Activated CD4-positive, alpha-beta T cell treated with anti-CD3 and anti-CD28 coated beads, Interleukin-2, amount 50 U/mL, for 4 hours (primary cell): ENCODE measurements around the gene NBPF3.
"Not testable (repeated sequence)": the region's sequence is repeated elsewhere in the genome, so short reads cannot be mapped to it uniquely, and the experiment has no call there.

Experiments used
- DNase-seq, 2 experiments: peaks; one replicate each; pipeline ENCODE4 v3.0.0-alpha.2; 2020

Gene NBPF3

GRCh38 chr1:21495225-21495820 is 55.4 kb downstream of the NBPF3 start:
- DNase-seq = no peak

DNA sequence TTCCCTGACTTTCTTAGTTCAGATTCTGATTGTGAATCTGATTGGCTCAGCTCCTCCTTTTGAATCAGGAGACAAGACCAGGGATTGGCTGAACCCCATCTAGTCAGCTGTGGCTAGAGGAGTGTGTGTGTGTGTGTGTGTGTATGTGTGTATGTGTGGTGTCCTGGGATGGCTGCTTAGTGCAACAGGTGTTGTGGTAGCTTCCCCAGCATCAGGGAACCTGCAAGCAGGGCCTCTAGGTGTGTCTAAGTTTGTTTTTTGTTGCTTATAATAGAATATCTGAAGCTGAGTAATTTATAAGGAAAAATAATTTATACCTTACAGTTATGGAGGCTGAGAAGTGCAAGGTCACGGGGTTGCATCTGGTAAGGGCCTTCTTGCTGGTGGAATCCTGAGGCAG is 56.1 kb downstream of the NBPF3 start:
- no peak for DNase-seq

DNA sequence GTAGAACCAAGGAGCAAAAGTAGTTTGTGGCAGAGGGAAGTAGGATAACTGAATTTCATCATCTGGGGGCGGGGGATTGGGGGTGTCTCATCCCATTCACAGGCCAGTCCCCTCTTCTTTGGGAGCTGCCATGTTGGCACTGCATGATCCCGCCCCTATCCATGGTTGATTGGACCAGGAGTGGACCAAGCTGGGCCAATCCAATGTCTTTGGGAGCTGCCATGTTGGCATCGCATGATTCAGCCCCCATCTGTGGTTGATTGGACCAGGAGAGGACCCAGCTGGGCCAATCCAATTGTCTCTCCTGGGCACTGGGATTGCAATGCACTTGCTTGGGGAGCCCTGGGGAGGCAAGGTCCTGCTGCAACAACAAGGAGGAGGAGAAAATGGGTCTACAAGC is 56.9 kb downstream of the NBPF3 start:
- DNase-seq = no peak

DNA sequence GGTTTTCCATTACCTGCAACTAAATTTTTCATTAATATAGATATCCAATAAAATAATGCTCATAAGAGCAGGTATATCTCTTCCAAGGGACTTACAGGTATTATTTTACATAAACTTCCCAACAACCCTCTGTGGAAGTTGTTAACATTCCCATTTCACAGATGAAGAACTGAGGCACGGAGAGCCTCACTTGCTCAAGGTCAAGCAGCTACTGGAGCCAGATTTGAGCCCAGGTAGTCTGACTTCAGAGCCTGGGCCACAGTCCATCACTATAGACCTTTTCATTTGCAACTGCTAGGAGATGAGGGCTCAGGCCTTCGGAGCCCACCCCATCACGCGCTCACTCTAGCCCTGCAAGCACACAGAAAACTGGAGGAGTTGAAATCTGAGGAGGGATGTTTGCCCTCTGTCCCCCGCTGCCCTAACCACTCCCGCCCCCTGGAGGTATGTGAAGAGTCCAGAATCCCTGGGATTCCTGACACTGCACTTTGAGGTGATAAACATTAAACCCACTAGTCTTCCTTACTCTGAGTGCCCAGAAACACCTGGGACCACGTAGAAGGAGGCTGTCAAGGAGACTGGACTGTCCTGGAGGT is 57.6 kb downstream of the NBPF3 start:
- no peak for DNase-seq

DNA sequence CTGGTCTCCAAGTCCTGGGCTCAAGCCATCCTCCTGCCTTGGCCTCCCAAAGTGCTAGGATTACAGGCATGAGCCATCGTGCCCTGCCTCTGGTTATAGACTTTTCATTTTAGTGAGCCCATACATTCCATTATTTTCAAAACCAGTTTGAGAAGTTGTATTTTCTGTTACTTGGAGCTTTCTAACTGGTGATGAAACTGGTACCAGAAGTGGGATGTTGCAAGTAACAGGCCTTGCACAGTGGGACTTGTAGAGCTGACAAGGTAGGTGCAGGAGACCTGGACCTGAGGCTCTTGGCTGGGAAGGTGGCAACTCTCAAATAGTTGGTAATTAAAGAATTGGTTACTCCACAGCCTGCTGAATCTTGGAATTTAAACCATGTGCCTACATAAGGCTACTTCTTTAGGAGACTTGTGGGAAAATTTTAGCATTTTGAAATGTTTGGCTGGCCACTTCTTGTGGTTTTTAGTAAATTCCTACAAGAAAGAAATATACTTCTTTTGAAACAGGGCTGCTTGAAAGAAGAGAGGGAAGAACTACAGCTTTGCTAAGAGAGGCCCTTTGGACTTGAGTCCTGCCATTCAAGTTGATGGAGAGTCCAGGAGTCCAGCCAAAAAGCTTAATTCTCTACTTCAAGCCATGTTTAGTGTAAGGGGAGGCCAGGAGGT is 59.5 kb downstream of the NBPF3 start:
- DNase-seq = no peak

DNA sequence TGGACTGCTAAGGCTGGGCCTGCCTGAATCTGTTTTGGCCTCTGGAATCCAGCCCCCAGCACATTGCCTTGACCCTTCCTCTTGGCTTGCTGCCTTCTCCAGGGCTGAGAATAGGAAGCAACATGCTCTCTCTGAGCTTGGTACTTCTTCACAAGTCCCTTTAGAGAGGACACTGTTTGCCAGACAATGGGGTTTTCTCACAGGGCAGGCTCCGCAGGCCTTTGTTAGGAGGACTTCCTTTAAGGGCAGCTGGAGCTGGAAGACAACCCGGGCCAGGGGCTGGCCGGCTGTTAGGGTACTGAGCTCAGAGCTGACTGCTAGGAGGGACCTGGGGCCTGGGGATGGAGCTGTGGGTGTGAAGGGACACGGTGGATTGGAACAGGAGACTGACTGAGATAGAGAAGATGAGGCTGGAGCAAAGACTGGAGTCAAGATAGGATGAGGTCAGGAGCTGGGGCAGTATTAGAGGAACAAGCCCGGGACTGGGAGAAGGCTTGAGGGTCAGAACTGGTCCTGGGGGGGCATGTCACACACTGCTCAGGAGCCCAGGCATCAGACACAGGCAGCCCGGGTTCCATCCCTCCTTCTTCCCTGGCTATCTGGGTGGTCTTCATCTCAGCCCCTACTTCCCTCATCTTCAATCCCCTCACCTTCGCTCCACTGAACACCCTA is 63.9 kb downstream of the NBPF3 start:
- DNase-seq = no peak

GRCh38 chr1:21506804-21507203 is 66.9 kb downstream of the NBPF3 start:
- DNase-seq = no peak

- DNase-seq = no peak
Observed at GRCh38 chr1:21507511-21508270, 67.8 kb downstream of the NBPF3 start.

DNA sequence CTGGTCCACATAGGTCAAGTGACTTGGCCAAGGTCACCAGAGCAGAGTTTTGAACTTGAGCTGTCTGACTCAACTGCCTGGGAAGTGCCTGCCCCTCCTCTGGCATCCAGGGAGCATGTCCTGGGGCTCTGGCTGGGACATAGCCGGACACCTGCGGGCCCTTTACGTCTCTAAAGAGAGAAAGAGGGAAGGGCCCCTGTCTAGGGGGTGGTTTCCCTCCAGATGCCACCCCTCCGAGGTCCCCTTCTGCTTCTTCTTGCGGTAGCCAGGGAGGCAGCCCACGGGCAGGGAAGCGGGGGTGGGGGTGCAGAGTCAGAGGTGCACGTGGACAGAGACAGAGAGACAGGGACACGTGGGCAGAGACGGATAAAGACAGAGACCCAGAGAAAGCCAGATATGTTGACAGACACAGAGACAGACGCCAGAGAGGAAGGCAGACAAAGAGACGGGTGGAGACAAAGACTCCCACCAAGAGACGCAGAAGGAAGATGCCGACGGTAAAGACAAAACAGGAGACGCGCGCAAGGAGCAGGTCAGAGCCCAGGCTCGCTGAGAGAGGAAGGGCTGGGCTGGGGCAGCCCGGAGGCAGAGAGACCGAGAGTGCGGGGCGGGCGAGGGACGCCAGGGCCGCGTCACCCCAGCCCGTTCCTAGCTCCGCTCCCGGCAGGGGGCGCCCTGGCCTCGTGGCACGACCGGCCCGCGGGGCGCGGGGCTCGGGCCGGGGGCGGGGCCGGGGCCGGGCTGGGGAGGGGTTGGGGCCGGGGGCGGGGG is 68.8 kb downstream of the NBPF3 start:
- DNase-seq = peak; percentile 44 to 51

GRCh38 chr1:21509351-21510112 is 69.6 kb downstream of the NBPF3 start, which contains the start of gene ALPL:
Gene ALPL, plus strand, starts transcription at chr1:21509423. Its CDS starts 44,659 bp downstream, at chr1:21554082.
- no peak for DNase-seq

DNA sequence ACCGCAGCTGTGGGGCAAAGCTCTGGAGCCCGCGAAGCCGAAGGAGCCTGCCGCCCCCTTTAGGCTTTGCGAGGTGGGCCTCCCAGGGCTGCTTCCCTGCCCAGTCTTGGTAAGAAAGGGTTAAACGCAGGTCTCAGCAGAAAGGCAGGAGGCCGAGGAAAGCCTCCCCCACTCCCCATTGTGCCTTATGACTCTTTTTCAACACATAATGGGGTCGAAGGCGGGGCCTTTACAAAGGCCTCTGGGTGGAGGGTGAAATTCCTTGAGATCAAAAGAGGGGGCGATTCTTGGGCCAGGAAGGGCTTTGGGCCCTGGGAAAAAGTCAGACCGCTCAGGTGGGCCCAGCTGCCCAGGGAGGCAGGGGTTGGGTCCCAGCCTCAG is 70.2 kb downstream of the NBPF3 start:
- DNase-seq = no peak

DNA sequence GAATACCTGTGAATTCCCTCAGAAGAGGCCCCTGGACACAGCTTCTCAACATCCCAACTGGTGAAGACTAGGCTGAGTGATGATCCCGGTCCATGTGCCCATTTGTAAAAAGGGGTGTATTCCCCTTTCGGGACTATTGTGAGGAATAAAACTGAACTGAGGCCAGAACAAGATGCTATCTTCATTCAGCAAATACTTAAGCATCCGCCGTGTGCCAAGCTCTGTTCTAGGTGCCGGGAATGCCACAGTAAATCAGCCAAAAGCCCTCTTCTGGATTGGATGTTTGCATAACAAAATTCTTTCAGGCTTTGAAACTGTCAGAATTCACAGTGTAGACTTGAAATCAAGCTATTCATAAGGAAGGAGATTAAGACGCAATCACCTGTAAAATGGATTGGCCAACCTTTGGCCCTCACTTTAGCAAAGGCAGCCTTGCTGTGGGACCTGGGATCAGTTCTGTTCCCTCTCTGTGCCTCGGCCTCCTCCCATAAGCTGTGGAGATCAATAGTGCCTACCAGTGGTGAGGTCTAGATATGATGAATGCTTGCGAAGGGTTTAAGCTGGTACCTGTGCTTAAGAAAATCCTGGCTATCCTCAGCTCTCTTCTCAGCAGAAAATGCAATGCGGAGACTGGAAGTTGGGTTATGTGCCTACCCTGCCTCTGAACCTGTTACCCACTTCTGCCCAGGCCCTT is 71.1 kb downstream of the NBPF3 start:
- no peak for DNase-seq

- DNase-seq = no peak
Observed at GRCh38 chr1:21511579-21512522, 71.9 kb downstream of the NBPF3 start.

GRCh38 chr1:21514245-21514644 is 74.3 kb downstream of the NBPF3 start:
- no peak for DNase-seq

DNA sequence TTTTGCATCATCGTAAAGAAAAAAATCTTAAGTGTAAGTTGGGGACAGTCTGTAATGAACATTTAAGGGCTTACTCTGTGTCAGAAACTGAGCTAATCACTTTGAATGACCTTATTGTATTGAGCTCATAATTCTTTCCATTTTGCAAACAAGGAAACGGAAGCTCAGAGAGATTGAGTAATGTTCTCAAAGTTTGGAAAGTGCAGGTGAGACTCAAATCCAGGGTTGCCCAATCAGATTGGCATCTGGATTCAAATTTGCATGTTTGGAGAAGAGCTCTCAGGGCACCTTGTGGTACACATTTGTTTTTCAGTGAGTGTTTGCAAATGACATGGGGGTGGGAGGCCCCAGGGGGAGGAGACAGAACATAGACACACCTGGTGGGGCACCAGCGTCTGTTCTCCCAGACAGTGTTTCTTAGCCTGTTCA is 77.2 kb downstream of the NBPF3 start:
- no peak for DNase-seq

DNA sequence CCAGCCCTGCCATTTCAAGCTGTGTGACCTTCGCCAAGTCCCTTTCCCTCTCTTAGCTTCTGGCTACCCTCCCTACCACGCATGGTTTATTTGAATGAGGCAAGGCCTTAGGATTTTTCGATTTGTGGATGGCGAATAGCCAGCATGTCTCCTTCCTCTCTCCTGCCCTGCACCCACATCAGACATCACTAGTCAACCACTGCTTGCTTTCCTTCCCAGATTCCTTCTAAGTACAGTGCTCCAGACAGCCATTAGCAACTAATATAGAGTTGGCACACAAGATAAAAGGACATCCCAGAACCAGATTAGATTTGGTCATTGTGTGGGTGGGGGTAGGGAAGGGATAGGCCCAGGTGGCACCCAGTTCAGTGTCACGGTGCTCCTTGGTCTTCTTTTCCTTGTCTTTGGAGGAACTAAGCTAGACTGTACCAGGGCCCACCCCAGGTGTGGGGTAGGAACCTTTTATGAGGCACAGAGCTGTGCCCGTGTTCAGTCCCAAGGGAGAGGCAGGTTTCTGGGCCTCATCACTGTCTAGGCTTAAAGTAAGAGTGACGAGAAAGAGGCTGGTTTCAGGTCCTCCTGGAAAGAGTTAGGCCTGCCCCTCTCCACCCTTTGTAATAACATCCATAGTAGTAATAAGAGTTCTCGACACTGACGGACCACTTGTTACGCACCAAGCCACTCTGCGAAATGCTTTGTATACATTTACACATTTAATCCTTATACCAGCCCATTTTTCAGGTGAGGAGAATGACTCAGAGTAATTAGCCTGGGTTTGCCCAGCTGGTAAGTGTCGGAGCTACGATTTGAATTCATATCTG is 77.9 kb downstream of the NBPF3 start:
- DNase-seq = no peak

DNA sequence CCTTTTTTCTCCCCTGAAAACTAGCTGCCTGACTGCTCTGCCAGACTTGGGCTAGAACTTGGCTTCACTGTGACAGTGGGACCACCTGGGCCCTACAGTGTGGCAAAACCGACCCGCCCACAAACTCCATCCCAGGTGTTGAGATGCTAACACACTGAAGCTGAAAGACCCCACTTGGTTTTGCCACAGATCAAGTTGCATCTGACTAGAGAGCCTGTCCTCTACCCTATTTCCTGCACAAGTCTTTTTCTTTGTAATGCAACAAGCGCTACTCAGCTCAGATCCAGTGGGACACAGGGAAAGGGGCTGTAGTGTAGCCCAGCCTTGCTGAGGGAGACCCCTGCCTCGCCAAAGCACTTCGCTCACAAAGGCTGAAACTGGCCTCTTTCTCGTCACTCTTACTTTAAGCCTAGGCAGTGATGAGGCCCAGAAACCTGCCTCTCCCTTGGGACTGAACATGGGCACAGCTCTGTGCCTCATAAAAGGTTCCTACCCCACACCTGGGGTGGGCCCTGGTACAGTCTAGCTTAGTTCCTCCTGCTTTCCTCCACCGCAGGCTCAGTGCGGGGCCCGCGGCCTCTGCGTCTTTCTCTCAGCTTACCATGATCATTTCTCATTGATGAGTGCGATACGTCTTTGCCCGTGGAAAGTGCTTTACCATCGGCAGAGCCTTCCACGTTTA is 79.0 kb downstream of the NBPF3 start:
- no peak for DNase-seq

DNA sequence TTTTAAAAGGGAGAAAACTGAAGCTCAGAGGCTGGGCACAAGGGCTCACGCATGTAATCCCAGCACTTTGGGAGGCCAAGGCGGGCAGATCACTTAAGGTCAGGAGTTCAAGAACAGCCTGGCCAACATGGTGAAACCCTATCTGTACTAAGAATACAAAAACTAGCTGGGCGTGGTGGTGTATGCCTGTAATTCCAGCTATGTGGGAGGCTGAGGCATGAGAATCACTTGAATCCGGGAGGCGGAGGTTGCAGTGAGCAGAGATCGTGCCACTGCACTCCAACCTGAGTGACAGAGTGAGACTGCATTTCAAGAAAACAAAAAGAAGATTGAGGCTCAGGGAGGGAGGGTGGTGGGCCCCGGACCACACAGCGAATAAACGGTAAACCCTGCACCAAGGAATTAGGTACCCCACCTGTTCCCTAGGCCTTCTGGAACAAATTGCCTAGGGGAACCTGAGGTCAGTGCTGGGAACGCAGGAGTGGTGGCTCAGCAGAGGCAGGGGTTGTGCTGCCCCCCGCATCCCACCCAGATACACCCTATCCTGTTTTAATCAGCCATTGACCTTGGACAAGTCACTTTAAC is 79.6 kb downstream of the NBPF3 start:
- DNase-seq = not testable (repeated sequence)
